ENCODE data around the gene HTR3A.
"Not testable (repeated sequence)": the region's sequence is repeated elsewhere in the genome, so short reads cannot be mapped to it uniquely, and the experiment has no call there.

The HTR3A gene

DNA sequence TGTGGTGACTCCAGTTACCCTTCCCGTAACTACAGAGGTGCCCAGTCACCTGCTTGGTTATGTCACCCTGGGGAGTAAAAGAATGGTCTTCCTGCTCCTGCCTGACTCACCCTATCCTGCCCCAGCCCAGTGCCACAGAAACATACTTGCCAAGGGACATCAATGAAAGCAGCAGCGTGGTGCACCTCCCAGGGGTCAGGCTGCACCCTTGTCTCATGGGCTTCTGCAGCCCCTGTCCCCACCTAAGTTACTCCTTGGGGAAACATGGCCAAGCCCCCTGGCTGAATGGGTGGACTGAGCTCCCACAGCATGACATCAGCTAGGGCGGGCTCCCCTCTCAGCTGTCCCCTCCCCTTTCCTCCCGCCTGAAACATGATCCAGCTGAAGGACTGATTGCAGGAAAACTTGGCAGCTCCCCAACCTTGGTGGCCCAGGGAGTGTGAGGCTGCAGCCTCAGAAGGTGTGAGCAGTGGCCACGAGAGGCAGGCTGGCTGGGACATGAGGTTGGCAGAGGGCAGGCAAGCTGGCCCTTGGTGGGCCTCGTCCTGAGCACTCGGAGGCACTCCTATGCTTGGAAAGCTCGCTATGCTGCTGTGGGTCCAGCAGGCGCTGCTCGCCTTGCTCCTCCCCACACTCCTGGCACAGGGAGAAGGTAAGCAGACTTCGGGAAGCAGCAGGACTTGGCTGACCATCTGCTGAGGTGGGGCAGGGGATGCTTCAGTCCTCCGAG is at the start of gene HTR3A:
Gene HTR3A, plus strand, starts transcription at position 368 of the 730 bp plus-strand sequence. Its CDS starts 218 bp downstream, at position 586.
- H3K4me3 Mint-ChIP-seq, result peak within 1 kb of the TSS; percentile 21
- no peaks in the 10 kb centered on the region for H3K27me3 Mint-ChIP-seq

DNA sequence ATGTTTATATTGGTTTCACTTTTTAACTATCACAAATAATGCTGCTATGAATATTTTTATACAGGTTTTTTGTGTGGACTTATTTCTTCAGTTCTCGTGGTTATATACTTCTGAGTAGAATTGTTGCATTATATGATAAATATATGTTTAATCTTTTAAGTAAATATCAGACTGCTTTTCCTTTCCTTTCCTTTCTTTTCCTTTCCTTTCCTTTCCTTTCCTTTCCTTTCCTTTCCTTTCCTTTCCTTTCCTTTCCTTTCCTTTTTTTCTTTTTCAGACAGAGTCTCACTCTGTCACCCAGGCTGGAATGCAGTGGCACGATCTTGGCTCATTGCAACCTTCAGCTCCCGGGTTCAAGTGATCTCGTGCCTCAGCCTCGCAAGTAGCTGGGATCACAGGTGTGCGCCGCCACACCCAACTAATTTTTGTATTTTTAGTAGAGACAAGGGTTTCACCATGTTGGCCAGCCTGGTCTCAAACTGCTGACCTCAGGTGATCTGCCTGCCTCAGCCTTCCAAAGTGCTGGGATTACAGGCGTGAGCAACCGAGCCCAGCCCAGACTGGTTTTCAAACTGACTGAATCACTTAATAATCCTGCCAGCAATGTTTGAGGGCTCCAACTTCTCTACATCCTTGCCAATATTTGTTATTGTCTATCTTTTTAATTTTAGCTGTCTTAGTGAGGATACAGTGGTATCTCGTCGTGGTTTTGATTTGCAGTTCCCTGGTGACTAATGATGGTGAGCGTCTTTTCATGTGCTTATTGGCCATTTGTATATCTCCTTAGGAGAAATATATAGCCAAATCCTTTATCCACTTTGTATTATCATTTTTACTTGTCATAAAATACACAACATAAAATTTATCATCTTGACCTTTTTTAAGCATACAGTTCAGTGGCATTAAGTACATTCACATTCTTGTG is 48.4 kb upstream of the HTR3A start:
- no peak for ATAC-seq
- H3K4me1 Mint-ChIP-seq, result peaks cover 16% of the 10 kb centered on the region
- no peaks in the 10 kb centered on the region for H3K36me3 Mint-ChIP-seq
- H3K9me3 Mint-ChIP-seq, result no peaks in the 10 kb centered on the region
- H3K27ac Mint-ChIP-seq, result peak overlapping the region; percentile 35
- no peak overlapping the region for H3K4me3 Mint-ChIP-seq
- peaks cover 8% of the 10 kb centered on the region for H3K27me3 Mint-ChIP-seq

More for the DNA sequence above, at the start of gene HTR3A:
- ATAC-seq, result no peak
- no peaks in the 10 kb centered on the region for H3K9me3 Mint-ChIP-seq
- no peaks in the 10 kb centered on the region for H3K36me3 Mint-ChIP-seq
- peaks cover 80% of the 10 kb centered on the region for H3K4me1 Mint-ChIP-seq
- peak within 1 kb of the TSS; percentile 90 for H3K27ac Mint-ChIP-seq

GRCh38 chr11:113928311-113928710 is 46.6 kb upstream of the HTR3A start:
- Mint-ChIP-seq H3K27me3 (no peaks in the 10 kb centered on the region), H3K9me3 (no peaks in the 10 kb centered on the region), H3K4me1 (peaks cover 16% of the 10 kb centered on the region), H3K4me3 (no peak overlapping the region), H3K27ac (no peak overlapping the region), H3K36me3 (no peaks in the 10 kb centered on the region)
- no peak for ATAC-seq

- H3K4me3 Mint-ChIP-seq, result no peak overlapping the region
- ATAC-seq, result no peak
- peaks cover 23% of the 10 kb centered on the region for H3K4me1 Mint-ChIP-seq
- peaks cover under 1% of the 10 kb centered on the region for H3K9me3 Mint-ChIP-seq
- no peaks in the 10 kb centered on the region for H3K27me3 Mint-ChIP-seq
- no peak overlapping the region for H3K27ac Mint-ChIP-seq
- H3K36me3 Mint-ChIP-seq, result no peaks in the 10 kb centered on the region
Measured at GRCh38 chr11:113932788-113933187, 42.1 kb upstream of the HTR3A start.

- H3K27ac Mint-ChIP-seq, result peak overlapping the region; percentile 69
- not testable (repeated sequence) for H3K36me3 Mint-ChIP-seq, H3K4me3 Mint-ChIP-seq, H3K9me3 Mint-ChIP-seq, H3K27me3 Mint-ChIP-seq, ATAC-seq
- H3K4me1 Mint-ChIP-seq, result peaks cover 15% of the 10 kb centered on the region
Measured at GRCh38 chr11:113934193-113934592, 40.7 kb upstream of the HTR3A start.

- Mint-ChIP-seq H3K4me1 (peaks cover 15% of the 10 kb centered on the region), H3K27ac (peak overlapping the region; percentile 69), H3K36me3 (no peaks in the 10 kb centered on the region), H3K4me3 (no peak overlapping the region), H3K9me3 (peaks cover 2% of the 10 kb centered on the region), H3K27me3 (no peaks in the 10 kb centered on the region)
- peak; percentile 64 for ATAC-seq
Measured at GRCh38 chr11:113934761-113935160, 40.1 kb upstream of the HTR3A start.

DNA sequence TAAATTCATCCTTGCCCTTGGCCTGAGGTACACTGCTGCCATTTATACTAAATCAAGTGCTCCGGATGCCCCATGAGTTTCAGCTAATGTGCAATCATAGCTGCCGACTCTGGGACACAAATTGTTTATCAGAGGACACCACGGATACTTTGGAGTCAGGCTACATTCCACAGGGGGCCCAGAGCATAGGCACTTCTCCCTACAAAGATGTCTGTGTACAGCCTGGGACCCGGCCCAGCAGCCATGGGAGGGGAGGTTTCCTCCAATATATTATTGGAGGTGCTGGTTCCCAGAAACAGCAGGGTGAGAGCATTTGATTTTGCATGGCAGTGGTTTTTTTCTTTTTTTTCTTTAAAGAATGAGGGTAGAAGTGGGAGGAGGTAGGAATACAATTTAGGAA is 39.0 kb upstream of the HTR3A start:
- no peaks in the 10 kb centered on the region for H3K27me3 Mint-ChIP-seq
- peak overlapping the region; percentile 69 for H3K27ac Mint-ChIP-seq
- H3K9me3 Mint-ChIP-seq, result peaks cover 2% of the 10 kb centered on the region
- no peak for ATAC-seq
- peaks cover 15% of the 10 kb centered on the region for H3K4me1 Mint-ChIP-seq
- H3K36me3 Mint-ChIP-seq, result no peaks in the 10 kb centered on the region
- H3K4me3 Mint-ChIP-seq, result no peak overlapping the region

- ATAC-seq, result no peak
Measured at GRCh38 chr11:113937918-113938317, 37.0 kb upstream of the HTR3A start.

DNA sequence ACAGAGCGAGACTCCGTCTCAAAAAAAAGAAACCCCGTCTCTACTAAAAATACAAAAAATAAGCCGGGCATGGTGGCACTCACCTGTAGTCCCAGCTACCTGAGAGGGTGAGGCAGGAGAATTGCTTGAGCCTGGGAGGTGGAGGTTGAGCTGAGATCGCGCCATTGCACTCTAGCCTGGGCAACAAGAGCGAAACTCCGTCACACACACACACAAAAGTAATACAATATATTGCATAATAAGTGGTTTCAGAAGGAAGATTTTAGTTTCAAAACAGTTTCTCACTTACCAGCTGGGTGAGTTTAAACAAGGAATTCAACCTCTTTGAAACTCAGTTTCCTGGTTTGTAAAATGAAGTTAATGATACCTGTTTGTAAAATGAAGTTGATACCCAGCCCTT is 32.7 kb upstream of the HTR3A start:
- peaks cover 21% of the 10 kb centered on the region for H3K4me1 Mint-ChIP-seq
- H3K4me3 Mint-ChIP-seq, result peak overlapping the region; percentile 9
- no peak overlapping the region for H3K27ac Mint-ChIP-seq
- ATAC-seq, result no peak
- no peaks in the 10 kb centered on the region for H3K36me3 Mint-ChIP-seq
- H3K9me3 Mint-ChIP-seq, result peaks cover 2% of the 10 kb centered on the region
- no peaks in the 10 kb centered on the region for H3K27me3 Mint-ChIP-seq

More at GRCh38 chr11:113937918-113938317, 37.0 kb upstream of the HTR3A start:
- H3K27ac Mint-ChIP-seq, result no peak overlapping the region
- peaks cover 2% of the 10 kb centered on the region for H3K9me3 Mint-ChIP-seq
- no peak overlapping the region for H3K4me3 Mint-ChIP-seq
- H3K27me3 Mint-ChIP-seq, result no peaks in the 10 kb centered on the region
- no peaks in the 10 kb centered on the region for H3K36me3 Mint-ChIP-seq
- H3K4me1 Mint-ChIP-seq, result peaks cover 26% of the 10 kb centered on the region

DNA sequence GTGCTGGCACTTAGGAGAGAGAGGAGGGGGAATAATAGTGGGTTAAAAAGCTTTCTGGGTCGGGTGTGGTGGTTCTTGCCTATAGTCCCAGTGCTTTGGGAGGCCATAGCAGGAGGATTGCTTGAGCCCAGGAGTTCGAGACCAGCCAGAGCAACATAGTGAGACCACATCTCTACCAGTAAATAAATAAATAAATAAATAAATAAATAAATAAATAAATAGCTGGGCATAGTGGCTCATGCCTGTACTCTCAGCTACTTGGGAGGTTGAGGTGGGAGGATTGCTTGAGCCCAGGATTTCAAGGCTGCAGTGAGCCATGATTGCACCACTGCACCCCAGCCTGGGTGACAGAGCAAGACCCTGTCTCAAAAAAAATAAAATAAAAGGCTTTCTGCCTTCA is 28.7 kb upstream of the HTR3A start:
- not testable (repeated sequence) for H3K9me3 Mint-ChIP-seq, H3K27me3 Mint-ChIP-seq, H3K36me3 Mint-ChIP-seq, H3K4me3 Mint-ChIP-seq, ATAC-seq
- peaks cover 38% of the 10 kb centered on the region for H3K4me1 Mint-ChIP-seq
- H3K27ac Mint-ChIP-seq, result peak overlapping the region; percentile 39

DNA sequence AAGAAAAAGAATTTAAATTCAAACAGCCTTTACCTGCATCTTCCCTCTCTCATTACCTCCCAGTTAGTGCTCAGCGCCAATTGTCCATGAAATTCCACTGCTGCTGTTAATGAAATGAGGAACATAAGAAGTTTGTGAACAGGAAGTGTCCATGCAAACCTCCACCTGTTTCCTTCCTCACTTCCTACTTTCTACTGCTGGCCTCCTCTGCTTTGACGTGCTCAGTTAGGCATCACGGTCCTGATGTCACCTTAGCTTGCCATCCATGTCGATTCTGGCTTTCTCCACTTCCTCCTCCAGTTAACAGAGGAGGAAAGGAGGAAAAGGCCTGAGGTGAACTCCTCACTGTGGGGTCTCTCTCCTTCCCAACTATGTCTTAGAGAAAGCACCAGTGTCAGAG is 26.9 kb upstream of the HTR3A start:
- Mint-ChIP-seq H3K27ac (peak overlapping the region; percentile 35), H3K4me3 (no peak overlapping the region), H3K36me3 (no peaks in the 10 kb centered on the region), H3K4me1 (peaks cover 33% of the 10 kb centered on the region), H3K9me3 (no peaks in the 10 kb centered on the region), H3K27me3 (no peaks in the 10 kb centered on the region)
- peak; percentile 68 for ATAC-seq

DNA sequence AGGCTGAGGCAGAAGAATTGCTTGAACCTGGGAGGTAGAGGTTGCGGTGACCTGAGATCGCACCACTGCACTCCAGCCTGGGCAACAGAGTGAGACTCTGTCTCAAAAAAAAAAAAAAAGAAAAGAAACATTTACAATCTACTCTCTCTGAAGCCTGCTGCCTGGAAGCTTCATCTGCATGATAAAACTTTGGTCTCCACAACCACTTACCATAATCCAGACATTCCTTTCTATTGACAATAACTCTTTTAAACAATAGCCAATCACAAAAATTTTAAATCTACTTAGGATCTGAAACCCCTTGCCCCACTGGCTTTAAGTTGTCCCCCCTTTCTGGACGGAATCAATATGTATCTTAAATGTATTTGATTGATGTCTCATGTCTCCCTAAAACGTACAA is 25.0 kb upstream of the HTR3A start:
- H3K9me3 Mint-ChIP-seq, result no peaks in the 10 kb centered on the region
- H3K27ac Mint-ChIP-seq, result peak overlapping the region; percentile 26
- H3K27me3 Mint-ChIP-seq, result no peaks in the 10 kb centered on the region
- H3K4me1 Mint-ChIP-seq, result peaks cover 33% of the 10 kb centered on the region
- no peak overlapping the region for H3K4me3 Mint-ChIP-seq
- no peaks in the 10 kb centered on the region for H3K36me3 Mint-ChIP-seq
- no peak for ATAC-seq

GRCh38 chr11:113951537-113951936 is 23.4 kb upstream of the HTR3A start:
- H3K4me3 Mint-ChIP-seq, result no peak overlapping the region
- no peaks in the 10 kb centered on the region for H3K36me3 Mint-ChIP-seq
- no peak for ATAC-seq
- no peak overlapping the region for H3K27ac Mint-ChIP-seq
- H3K9me3 Mint-ChIP-seq, result no peaks in the 10 kb centered on the region
- H3K27me3 Mint-ChIP-seq, result no peaks in the 10 kb centered on the region
- H3K4me1 Mint-ChIP-seq, result peaks cover 25% of the 10 kb centered on the region

GRCh38 chr11:113952070-113952469 is 22.8 kb upstream of the HTR3A start:
- Mint-ChIP-seq H3K27me3 (no peaks in the 10 kb centered on the region), H3K4me1 (peaks cover 25% of the 10 kb centered on the region), H3K4me3 (no peak overlapping the region), H3K27ac (no peak overlapping the region), H3K36me3 (no peaks in the 10 kb centered on the region), H3K9me3 (no peaks in the 10 kb centered on the region)
- no peak for ATAC-seq

DNA sequence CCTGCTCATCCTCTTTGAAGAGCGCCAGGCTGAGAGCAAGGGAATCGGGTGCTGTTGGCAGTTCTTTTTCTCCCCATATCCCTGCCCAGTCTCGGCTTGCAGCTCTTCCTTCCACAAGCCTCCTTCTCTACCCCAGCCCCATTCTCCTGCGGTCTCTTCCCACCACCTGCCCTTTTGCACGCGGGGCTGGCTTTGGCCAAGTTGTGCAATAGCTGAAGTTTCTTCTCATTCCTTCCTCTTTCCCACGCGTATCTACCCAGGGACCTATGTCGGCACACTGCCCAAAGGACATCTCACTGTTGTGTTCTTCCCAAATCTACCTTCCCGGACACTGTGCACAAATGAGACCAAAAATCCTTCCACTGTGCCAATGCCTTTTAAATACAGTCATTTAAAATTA is 22.3 kb upstream of the HTR3A start:
- Mint-ChIP-seq H3K4me3 (no peak overlapping the region), H3K4me1 (peaks cover 19% of the 10 kb centered on the region), H3K27ac (no peak overlapping the region), H3K36me3 (no peaks in the 10 kb centered on the region), H3K27me3 (no peaks in the 10 kb centered on the region), H3K9me3 (no peaks in the 10 kb centered on the region)
- ATAC-seq, result no peak
